GM12892 (cell line): ENCODE results near the gene AWAT2.

Source experiments
- POLR2A ChIP-seq: IDR thresholded peaks from 2 replicates; pipeline ENCODE4 v1.6.1; 2011; ENCODE audit warnings: low read depth, low read length, control low read depth
- POLR2AphosphoS5 ChIP-seq: IDR thresholded peaks from 2 replicates; pipeline ENCODE4 v1.6.1; 2011; ENCODE audit warnings: low read depth, low read length, control low read depth
- TAF1 ChIP-seq: IDR thresholded peaks from 2 replicates; pipeline ENCODE4 v1.6.1; 2011; ENCODE audit warnings: low read depth, mild to moderate bottlenecking, control low read depth, low read length, borderline replicate concordance

DNA sequence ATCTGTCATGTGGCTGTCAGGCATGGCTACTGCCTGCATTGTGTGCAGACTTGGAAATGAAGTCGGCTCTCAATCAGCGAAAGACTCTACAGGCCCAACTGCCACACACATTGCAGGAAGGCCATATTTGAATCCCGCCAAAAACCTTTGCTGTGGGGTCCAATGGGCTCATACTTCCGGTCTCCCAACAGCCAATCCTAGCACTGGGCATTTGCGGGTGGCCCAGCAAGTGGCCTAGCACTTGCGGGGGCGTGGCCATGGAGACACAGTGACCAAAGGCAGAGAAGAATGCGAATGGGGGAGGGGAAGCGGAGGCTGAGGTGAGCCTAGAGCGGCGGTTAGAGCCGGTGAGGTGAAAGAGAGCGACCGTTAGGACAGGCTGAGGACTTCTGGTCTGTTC, 12.3 kb upstream of the AWAT2 start, which contains the start of gene OTUD6A:
- TF ChIP-seq POLR2A (no peak), POLR2AphosphoS5 (no peak), TAF1 (no peak)
